GM06990 (cell line): Measurements from ENCODE around the gene IGF2R.

Experiments
- DNase-seq: peaks from one replicate; pipeline ENCODE4 v3.0.0-alpha.2; 2011; ENCODE audit not compliant: insufficient read length; ENCODE audit errors: extremely low read depth
- H3K27me3 ChIP-seq: replicated peaks from 2 replicates; pipeline ENCODE4 v1.6.0; 2011; ENCODE audit warnings: low read length; ENCODE audit not compliant: control insufficient read depth, insufficient read depth
- H3K36me3 ChIP-seq: 2 replicates; pipeline ENCODE4 v1.5.1; 2011; ENCODE audit warnings: low read length; ENCODE audit not compliant: control insufficient read depth, insufficient read depth
- H3K4me3 ChIP-seq: replicated peaks from 2 replicates; pipeline ENCODE4 v1.5.1; 2011; ENCODE audit warnings: low read depth, mild to moderate bottlenecking, control low read depth, low read length
- TF ChIP-seq, protein P1 (sequence below): IDR thresholded peaks from 2 replicates; pipeline ENCODE4 v1.5.1; 2011; ENCODE audit warnings: low read length, control low read depth, mild to moderate bottlenecking, inconsistent platforms; ENCODE audit not compliant: insufficient read depth, poor library complexity, severe bottlenecking

Gene IGF2R

DNA sequence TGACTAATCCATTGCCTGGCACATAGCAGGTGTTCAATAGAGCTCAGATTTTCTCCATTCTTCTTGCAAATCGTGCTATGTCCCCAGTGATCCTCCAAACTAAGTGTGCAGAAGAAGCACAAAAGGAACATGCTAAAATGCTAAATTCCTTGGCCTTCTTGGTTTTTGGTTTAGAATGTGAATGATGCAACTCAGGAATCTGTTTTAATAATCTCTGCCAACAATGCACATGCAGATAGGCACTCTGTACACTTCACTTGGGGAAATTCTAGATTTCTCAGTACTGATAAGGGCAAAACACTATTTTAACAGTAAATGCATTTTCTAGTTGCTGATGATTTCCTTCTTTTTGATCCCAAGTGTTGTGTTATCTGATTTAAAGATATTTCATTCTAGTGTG lies 188.0 kb downstream of the IGF2R start:
- DNase-seq: no peak
- Histone ChIP-seq H3K36me3 (no peaks in the 10 kb centered on the region), H3K27me3 (no peaks in the 10 kb centered on the region), H3K4me3 (no peak overlapping the region)
- TF ChIP-seq, protein P1, sequence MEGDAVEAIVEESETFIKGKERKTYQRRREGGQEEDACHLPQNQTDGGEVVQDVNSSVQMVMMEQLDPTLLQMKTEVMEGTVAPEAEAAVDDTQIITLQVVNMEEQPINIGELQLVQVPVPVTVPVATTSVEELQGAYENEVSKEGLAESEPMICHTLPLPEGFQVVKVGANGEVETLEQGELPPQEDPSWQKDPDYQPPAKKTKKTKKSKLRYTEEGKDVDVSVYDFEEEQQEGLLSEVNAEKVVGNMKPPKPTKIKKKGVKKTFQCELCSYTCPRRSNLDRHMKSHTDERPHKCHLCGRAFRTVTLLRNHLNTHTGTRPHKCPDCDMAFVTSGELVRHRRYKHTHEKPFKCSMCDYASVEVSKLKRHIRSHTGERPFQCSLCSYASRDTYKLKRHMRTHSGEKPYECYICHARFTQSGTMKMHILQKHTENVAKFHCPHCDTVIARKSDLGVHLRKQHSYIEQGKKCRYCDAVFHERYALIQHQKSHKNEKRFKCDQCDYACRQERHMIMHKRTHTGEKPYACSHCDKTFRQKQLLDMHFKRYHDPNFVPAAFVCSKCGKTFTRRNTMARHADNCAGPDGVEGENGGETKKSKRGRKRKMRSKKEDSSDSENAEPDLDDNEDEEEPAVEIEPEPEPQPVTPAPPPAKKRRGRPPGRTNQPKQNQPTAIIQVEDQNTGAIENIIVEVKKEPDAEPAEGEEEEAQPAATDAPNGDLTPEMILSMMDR: no peak

DNA sequence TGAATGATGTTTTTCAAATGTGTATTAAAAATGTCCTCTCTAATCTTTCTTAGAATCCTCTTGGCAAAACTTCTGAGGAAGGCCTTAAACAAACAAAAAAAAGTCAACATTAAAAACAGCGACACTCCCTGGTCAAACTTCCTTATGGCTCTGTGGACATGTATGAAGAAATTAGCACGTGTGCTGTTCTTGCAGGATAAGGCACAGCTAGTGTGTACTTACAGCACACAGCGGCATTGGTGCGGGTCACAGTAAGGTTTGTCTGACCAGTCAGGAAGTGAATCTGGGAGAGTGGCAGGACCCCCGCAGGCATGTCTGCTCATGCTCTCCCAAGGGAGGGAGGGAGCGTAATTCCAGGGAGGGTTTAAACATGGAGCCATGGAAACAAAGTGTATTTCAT lies 191.6 kb downstream of the IGF2R start:
- H3K4me3 ChIP-seq: no peak overlapping the region
- no peak for DNase-seq
- no peaks in the 10 kb centered on the region for H3K27me3 ChIP-seq
- TF ChIP-seq, protein P1: no peak
- H3K36me3 ChIP-seq: no peaks in the 10 kb centered on the region
